SU-DHL-6 (cell line): Measurements from ENCODE around the gene KRTAP2-1.

Source experiments
- CTCF ChIP-seq: fragments of 200-600 bp; sonication (generic); IDR thresholded peaks from one replicate; pipeline ENCODE4 v1.5.1; 2017; ENCODE audit warnings: antibody characterized with exemption, mild to moderate bottlenecking, low read length, moderate library complexity; ENCODE audit not compliant: insufficient read depth, poor library complexity, severe bottlenecking
- EZH2phosphoT487 ChIP-seq: fragments of 200-600 bp; sonication (generic), shearing (Covaris generic); conservative IDR thresholded peaks from 2 replicates; pipeline ENCODE4 v1.6.1; 2018; ENCODE audit warnings: mild to moderate bottlenecking, antibody characterized with exemption, low read length, moderate library complexity, mixed read lengths

DNA sequence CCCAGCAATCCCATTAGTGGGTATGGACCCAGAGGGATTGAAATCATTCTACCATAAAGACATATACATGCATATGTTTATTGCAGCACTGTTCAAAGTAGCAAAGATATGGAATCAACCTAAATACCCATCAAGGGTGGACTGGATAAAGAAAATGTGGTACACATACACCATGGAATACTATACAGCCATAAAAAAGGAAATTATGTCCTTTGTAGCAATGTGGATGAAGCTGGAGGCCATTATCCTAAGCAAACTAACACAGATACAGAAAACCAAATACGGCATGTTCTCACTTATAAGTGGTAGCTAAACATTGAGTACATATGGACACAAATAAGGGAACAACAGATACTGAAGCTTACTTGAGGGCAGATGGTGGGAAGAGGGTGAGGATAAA is 10.4 kb upstream of the KRTAP2-1 start:
- TF ChIP-seq CTCF (no peak), EZH2phosphoT487 (no peak)
